Sigmoid colon (tissue), 4 donors: ENCODE results near the gene ZBTB47.

ENCODE experiments used
- CTCF ChIP-seq, 4 experiments: fragments of 450-650 bp in 3 of 4; fragments of 200-600 bp in 1 of 4; IDR thresholded peaks; one replicate each; pipeline ENCODE4 v1.5.1; 2016 to 2019; ENCODE audit warnings: antibody characterized with exemption in 4 of 4, mild to moderate bottlenecking in 3 of 4, moderate library complexity in 2 of 4
- POLR2A ChIP-seq, 2 donors: fragments of 450-650 bp; IDR thresholded peaks; one replicate each; pipeline ENCODE4 v1.6.1; 2016; ENCODE audit warnings: antibody characterized with exemption in 2 of 2, mild to moderate bottlenecking in 2 of 2, moderate library complexity in 2 of 2
- POLR2AphosphoS5 ChIP-seq, 4 donors: sonication (generic); formaldehyde crosslinking; IDR thresholded peaks; one replicate each; pipeline ENCODE4 v1.6.1; 2017; ENCODE audit warnings: antibody characterized with exemption in 4 of 4

- no peak for TF ChIP-seq CTCF (IDR thresholded peaks at IDR 0.05)
- TF ChIP-seq POLR2A (IDR thresholded peaks at IDR 0.05): no peak
- TF ChIP-seq POLR2AphosphoS5 (IDR thresholded peaks at IDR 0.05): no peak
These were observed 35.3 kb downstream of the ZBTB47 start for GRCh38 chr3:42688487-42689420.
